Upper lobe of left lung (tissue), 6 donors: ENCODE results near the gene ABCC8. TPM values are rescaled to one million over a fixed set of nuclear protein-coding genes. Genes with fewer than 3 reads are reported as not detected.

ENCODE experiments used
- ATAC-seq, 2 donors: fragments of 200-7000 bp; cut with Tn5 transposase; one replicate each; pipeline ENCODE4 v1.9.1; 2022; ENCODE audit warnings: mild to moderate bottlenecking in 2 of 2, moderate library complexity in 2 of 2; ENCODE audit not compliant: low FRiP score in 2 of 2
- DNase-seq, 2 donors: peaks; one replicate each; pipeline ENCODE4 v3.0.0-alpha.2; 2019 to 2020
- H3K27ac ChIP-seq, 4 donors: fragments of 200-600 bp; sonication (generic); one replicate each; pipeline ENCODE4 v1.5.1; 2016 to 2019
- H3K27me3 ChIP-seq, 4 donors: fragments of 200-600 bp; sonication (generic); one replicate each; pipeline ENCODE4 v1.5.1; 2017 to 2019
- H3K36me3 ChIP-seq, 4 donors: fragments of 200-600 bp; sonication (generic); one replicate each; pipeline ENCODE4 v1.5.1; 2016 to 2019
- H3K4me1 ChIP-seq, 4 donors: fragments of 200-600 bp; sonication (generic); one replicate each; pipeline ENCODE4 v1.5.1; 2018 to 2019
- H3K4me3 ChIP-seq, 4 donors: fragments of 200-600 bp; sonication (generic); one replicate each; pipeline ENCODE4 v1.5.1; 2017 to 2019; ENCODE audit warnings: mild to moderate bottlenecking in 2 of 4, moderate library complexity in 1 of 4
- H3K9me3 ChIP-seq, 4 donors: fragments of 200-600 bp; sonication (generic); one replicate each; pipeline ENCODE4 v1.5.1; 2018 to 2019
- EP300 ChIP-seq, 4 donors: sonication (generic); formaldehyde crosslinking; IDR thresholded peaks; one replicate each; pipeline ENCODE4 v1.5.1; 2017; ENCODE audit warnings: antibody characterized with exemption in 4 of 4, control low read depth in 2 of 4
- POLR2A ChIP-seq, 4 donors: fragments of 450-650 bp; IDR thresholded peaks; one replicate each; pipeline ENCODE4 v1.5.1; 2016 to 2017; ENCODE audit warnings: antibody characterized with exemption in 4 of 4, mild to moderate bottlenecking in 2 of 4
- POLR2AphosphoS5 ChIP-seq, 2 donors: sonication (generic); formaldehyde crosslinking; IDR thresholded peaks; one replicate each; pipeline ENCODE4 v1.5.1; 2017; ENCODE audit warnings: antibody characterized with exemption in 2 of 2
- WGBS, 2 donors: methylation state at CpG; one replicate each; pipeline ENCODE4 v1.1.5; 2017 to 2018; 5-methylcytosine and 5-hydroxymethylcytosine counted together
- total RNA-seq, 6 donors: library from RNA; depleted of rRNA in 4 of 6; stranded (reverse); fragments of >200 nt in 4 of 6; gene quantifications; one replicate each; pipeline versions ENCODE4 v1.1.0 to v1.2.1, GENCODE V29; 2016 to 2021
- TF ChIP-seq, protein P1 (sequence below), 6 experiments: fragments of 450-650 bp in 4 of 6; fragments of 200-600 bp in 2 of 6; sonication (generic) in 2 of 6; IDR thresholded peaks; one replicate each; pipeline ENCODE4 v1.5.1; 2016 to 2019; ENCODE audit warnings: antibody characterized with exemption in 6 of 6
- donor health status: DM: no; HTN: no; CAD: no; lungs with moderate emphysema.
- donor health status: DM: no; HTN: yes; CAD: no; lungs with severe emphysema.

The ABCC8 gene
- total RNA-seq, 6 donors from 2014 or later: 1.7 to 62.7 (median 12.5) TPM

DNA sequence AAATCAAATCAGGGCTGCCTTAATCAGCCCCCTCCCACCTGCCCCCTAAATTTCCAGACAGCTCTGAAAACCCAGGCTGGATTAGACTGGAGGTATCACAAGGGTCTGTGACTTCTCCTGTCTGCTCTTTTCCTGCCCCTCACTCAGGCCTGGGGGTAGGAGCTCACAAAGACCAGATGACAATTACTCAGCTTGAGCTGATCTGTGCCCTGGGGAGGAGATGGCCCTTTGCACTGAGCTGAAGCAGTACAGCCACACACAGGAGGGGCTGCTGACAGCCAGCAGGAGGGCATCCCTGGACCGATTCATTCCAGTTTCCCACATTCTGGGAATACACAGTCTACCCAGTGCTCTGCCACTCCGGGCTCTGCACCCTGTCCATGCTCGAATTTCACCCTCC lies 4.2 kb downstream of the ABCC8 start:
- Histone ChIP-seq H3K4me1 (peaks cover 4 to 14% (median 9%) of the 10 kb centered on the region in 4 donors), H3K9me3 (no peaks in the 10 kb centered on the region), H3K36me3 (no peaks in the 10 kb centered on the region), H3K27ac (no peak overlapping the region), H3K27me3 (peaks cover 0 to 25% (median 11%) of the 10 kb centered on the region in 4 donors), H3K4me3 (no peak overlapping the region)
- DNase-seq (no peak), ATAC-seq (no peak)
- WGBS, 2 donors: 43 to 67% methylated on average over 1 to 3 of the region's 3 CpGs
- TF ChIP-seq POLR2A (IDR thresholded peaks at IDR 0.05) (no peak), POLR2AphosphoS5 (IDR thresholded peaks at IDR 0.05) (no peak), EP300 (IDR thresholded peaks at IDR 0.05) (no peak)
- TF ChIP-seq, protein P1, sequence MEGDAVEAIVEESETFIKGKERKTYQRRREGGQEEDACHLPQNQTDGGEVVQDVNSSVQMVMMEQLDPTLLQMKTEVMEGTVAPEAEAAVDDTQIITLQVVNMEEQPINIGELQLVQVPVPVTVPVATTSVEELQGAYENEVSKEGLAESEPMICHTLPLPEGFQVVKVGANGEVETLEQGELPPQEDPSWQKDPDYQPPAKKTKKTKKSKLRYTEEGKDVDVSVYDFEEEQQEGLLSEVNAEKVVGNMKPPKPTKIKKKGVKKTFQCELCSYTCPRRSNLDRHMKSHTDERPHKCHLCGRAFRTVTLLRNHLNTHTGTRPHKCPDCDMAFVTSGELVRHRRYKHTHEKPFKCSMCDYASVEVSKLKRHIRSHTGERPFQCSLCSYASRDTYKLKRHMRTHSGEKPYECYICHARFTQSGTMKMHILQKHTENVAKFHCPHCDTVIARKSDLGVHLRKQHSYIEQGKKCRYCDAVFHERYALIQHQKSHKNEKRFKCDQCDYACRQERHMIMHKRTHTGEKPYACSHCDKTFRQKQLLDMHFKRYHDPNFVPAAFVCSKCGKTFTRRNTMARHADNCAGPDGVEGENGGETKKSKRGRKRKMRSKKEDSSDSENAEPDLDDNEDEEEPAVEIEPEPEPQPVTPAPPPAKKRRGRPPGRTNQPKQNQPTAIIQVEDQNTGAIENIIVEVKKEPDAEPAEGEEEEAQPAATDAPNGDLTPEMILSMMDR (IDR thresholded peaks at IDR 0.05): no peak

DNA sequence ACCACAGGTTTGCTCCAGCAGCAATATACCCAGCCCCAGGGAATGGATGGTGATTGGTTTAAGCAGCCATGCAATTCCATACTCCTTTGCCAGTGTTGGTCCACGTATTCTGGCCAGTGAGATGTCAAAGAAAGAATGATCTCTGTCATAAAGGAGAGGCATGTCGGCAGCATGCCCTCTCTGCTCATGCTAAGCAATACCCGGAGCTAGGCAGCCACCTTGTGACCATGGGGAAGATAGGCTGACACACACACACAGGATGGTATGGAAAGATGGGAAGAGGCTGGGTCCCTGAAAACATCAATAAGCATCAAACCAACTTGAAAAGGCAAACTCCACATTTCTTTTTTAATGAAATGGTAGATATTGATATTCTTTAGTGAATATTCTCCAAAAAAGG lies 5.1 kb downstream of the ABCC8 start:
- Histone ChIP-seq H3K27me3 (peaks cover 0 to 17% (median 7%) of the 10 kb centered on the region in 4 donors), H3K9me3 (no peaks in the 10 kb centered on the region), H3K4me3 (no peak overlapping the region), H3K4me1 (peaks cover 0 to 8% (median 7%) of the 10 kb centered on the region in 4 donors), H3K27ac (no peak overlapping the region), H3K36me3 (no peaks in the 10 kb centered on the region)
- TF ChIP-seq, protein P1 (IDR thresholded peaks at IDR 0.05): no peak
- TF ChIP-seq POLR2A (IDR thresholded peaks at IDR 0.05): no peak
- no peak for TF ChIP-seq EP300 (IDR thresholded peaks at IDR 0.05)
- TF ChIP-seq POLR2AphosphoS5 (IDR thresholded peaks at IDR 0.05): no peak
- DNase-seq: no peak
- WGBS, 2 donors: 86 to 90% methylated on average over 3 of the region's 3 CpGs
- no peak for ATAC-seq

DNA sequence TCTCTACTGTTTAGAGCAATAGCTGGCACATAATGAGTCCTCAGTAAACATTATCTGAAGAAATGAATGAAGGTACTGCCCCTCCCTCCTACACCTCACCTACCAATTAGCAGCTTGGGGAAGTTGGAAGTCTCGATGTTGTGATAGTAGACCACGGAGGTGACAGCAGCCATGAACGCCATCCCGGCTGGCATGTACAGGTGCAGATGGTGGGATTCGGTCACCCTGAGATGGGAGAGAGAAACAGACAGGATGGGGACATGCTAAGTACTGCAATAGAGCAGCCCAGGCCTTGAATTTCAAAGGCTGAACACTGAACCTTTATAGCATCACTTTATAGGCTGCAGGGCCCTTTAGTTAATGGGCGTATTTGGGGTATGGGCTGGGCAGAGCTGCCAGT lies 6.6 kb downstream of the ABCC8 start:
- Histone ChIP-seq H3K4me3 (no peak overlapping the region), H3K27me3 (peaks cover 0 to 4% (median 1%) of the 10 kb centered on the region in 4 donors), H3K4me1 (no peaks in the 10 kb centered on the region), H3K36me3 (no peaks in the 10 kb centered on the region), H3K9me3 (no peaks in the 10 kb centered on the region), H3K27ac (no peak overlapping the region)
- TF ChIP-seq POLR2A (IDR thresholded peaks at IDR 0.05) (no peak), EP300 (IDR thresholded peaks at IDR 0.05) (no peak), POLR2AphosphoS5 (IDR thresholded peaks at IDR 0.05) (no peak)
- TF ChIP-seq, protein P1 (IDR thresholded peaks at IDR 0.05): no peak
- DNase-seq (no peak), ATAC-seq (no peak)
- WGBS, 2 donors: 93 to 96% methylated on average over 5 to 6 of the region's 6 CpGs

DNA sequence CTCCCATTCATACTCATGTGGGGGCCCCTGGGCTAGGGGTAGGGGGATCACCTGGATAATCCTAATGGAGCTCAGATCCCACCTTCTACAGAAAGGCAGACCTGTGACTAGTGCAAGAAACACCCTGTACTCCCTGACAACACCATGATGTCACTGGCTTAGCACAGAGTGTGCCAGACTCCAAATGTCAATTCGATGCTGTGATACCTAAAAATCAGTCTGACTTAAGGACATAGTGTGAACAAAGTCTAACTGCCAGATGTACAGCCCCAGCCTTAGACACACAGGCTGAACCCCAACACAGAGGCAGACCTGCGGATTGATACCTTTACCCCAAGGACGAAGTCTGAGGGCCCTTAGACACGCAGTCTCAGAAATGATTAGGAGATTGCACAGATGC lies 8.5 kb downstream of the ABCC8 start:
- H3K36me3 ChIP-seq: no peaks in the 10 kb centered on the region
- ATAC-seq (no peak), DNase-seq (no peak)
- H3K4me1 ChIP-seq: peaks cover 0 to 3% (median 0%) of the 10 kb centered on the region in 4 donors
- no peaks in the 10 kb centered on the region for H3K27me3 ChIP-seq
- no peak overlapping the region for H3K4me3 ChIP-seq
- TF ChIP-seq POLR2AphosphoS5 (IDR thresholded peaks at IDR 0.05): no peak
- no peak for TF ChIP-seq POLR2A (IDR thresholded peaks at IDR 0.05)
- TF ChIP-seq EP300 (IDR thresholded peaks at IDR 0.05): no peak
- TF ChIP-seq, protein P1 (IDR thresholded peaks at IDR 0.05): no peak
- no peaks in the 10 kb centered on the region for H3K9me3 ChIP-seq
- whole genome bisulfite sequencing, 2 donors: 87 to 98% methylated on average over 4 of the region's 4 CpGs
- no peak overlapping the region for H3K27ac ChIP-seq

DNA sequence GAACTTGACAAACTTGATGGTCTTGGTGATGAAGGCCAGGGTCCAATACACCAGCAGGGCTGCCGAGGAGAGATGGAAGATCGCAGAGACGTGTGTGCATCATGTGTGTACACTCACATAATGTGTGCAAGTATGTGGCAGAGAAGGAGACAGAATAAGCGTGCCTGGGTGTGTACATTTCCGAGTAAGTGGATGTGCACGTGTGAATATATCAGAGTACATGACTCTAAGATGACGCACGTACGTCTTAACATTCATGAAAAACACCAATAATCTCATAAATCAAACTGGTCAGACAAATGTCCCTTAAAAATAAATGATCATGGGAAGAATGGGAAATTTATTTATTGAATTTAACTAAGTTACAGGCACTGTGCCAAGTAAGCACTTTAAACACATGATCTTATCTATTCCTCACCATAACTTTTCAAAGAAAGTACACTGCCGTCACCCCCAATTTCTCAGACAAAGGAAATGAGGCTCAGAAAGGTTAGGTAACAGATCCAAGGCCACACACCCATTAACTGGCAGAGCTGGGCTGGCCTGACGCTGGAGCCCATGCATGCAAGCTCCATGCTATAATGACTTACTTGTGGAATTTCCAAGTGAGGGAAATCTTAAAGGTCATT lies 13.0 kb downstream of the ABCC8 start:
- ATAC-seq (no peak), DNase-seq (no peak)
- Histone ChIP-seq H3K27me3 (no peaks in the 10 kb centered on the region), H3K36me3 (peaks cover 0 to 8% (median 0%) of the 10 kb centered on the region in 4 donors), H3K27ac (peak overlapping the region in 2 of 4 donors; percentile 63 to 74), H3K4me3 (peak overlapping the region in 2 of 4 donors; percentile 18 to 24), H3K9me3 (no peaks in the 10 kb centered on the region), H3K4me1 (peaks cover 0 to 3% (median 0%) of the 10 kb centered on the region in 4 donors)
- TF ChIP-seq, protein P1 (IDR thresholded peaks at IDR 0.05): no peak
- TF ChIP-seq POLR2A (IDR thresholded peaks at IDR 0.05) (no peak), POLR2AphosphoS5 (IDR thresholded peaks at IDR 0.05) (peak; percentile 34 to 53), EP300 (IDR thresholded peaks at IDR 0.05) (peak in 2 of 4 donors; percentile 16 to 64)
- 64 to 70% methylated on average over 11 of the region's 11 CpGs for WGBS, 2 donors
